HL-60/S4 (cell line): ENCODE data around the gene RHBDD3.
"Not testable (repeated sequence)": the region's sequence is repeated elsewhere in the genome, so short reads cannot be mapped to it uniquely, and the experiment has no call there.

ENCODE experiments used
- in situ Hi-C: fragments of 300-500 bp; cut with MboI; formaldehyde crosslinking; loops from 2 replicates; pipeline ENCODE4 v1.14.3; 2022; ENCODE audit warnings: low sequenced_read_pairs

The RHBDD3 gene

DNA sequence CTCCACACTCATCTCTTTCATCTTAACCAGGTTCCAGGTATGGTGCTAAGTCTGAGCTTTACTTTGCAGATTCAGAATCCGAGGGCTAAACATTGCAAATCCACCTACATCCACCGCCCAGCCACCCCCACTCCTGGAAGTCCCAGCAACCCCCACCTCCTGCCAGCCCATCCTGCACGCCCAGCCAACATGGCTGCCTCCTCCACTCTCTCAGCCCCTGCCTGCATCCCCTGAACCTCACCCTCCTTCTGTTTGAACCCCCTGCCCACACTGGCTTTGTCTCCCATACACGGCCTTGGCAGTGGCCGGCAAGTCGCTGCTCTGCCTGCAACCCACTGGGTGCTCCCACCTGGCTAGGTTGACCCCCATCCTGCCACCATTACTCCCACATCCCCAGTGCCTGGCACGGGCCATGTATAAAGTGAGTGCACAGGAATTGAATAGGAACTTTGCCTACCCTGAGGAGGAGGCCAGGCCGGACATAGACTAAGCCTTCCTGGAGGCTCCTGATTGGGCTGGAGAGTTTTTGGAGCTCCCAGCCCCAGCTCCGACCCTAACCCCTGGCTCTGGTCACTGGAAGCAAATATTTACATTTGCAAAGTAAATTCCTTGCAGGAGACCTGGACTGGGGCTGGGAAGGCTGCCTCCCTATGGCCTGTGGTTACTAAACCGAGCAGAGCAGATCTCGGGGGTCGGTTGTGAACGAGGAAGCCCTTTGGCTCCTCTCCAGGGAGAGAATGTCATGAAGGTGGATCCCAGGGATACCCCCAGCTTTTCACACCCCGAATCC lies 47.7 kb downstream of the RHBDD3 start:
- in situ Hi-C loops = no loop called here

GRCh38 chr22:29219409-29219782 lies 48.4 kb downstream of the RHBDD3 start:
- in situ Hi-C loops = not testable (repeated sequence)

DNA sequence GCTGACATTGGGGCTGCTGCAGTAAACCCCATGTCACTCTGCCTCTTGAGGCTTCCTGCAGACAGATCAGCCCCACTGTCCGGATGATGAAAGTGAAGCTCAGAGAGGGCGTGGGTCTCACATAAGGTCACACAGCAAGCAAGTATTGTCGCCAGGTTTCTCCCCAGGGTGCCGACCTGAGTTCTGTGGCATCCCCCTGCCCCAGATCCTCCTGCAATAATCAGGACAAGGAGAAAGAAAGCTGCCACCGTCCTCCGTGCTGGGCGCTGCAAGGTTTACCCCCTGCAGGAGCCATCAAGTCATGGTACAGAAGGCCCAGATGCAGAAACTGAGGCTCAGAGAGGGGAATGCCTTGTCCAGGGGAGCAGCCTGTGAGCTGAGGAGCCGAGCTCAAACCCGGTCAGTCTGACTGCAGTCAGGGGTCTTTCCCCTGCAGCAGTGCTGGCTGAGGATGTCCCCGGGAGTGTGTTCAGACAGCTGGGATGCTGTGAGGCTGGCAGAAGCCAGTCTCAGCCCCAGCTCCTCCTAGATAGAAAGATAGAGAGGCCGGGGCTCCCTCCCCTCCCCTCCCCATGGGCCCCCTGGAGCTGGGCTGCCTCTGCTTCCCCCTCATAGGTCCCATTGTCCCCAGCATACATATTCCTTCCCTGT lies 48.9 kb downstream of the RHBDD3 start:
- in situ Hi-C loops = no loop called here

DNA sequence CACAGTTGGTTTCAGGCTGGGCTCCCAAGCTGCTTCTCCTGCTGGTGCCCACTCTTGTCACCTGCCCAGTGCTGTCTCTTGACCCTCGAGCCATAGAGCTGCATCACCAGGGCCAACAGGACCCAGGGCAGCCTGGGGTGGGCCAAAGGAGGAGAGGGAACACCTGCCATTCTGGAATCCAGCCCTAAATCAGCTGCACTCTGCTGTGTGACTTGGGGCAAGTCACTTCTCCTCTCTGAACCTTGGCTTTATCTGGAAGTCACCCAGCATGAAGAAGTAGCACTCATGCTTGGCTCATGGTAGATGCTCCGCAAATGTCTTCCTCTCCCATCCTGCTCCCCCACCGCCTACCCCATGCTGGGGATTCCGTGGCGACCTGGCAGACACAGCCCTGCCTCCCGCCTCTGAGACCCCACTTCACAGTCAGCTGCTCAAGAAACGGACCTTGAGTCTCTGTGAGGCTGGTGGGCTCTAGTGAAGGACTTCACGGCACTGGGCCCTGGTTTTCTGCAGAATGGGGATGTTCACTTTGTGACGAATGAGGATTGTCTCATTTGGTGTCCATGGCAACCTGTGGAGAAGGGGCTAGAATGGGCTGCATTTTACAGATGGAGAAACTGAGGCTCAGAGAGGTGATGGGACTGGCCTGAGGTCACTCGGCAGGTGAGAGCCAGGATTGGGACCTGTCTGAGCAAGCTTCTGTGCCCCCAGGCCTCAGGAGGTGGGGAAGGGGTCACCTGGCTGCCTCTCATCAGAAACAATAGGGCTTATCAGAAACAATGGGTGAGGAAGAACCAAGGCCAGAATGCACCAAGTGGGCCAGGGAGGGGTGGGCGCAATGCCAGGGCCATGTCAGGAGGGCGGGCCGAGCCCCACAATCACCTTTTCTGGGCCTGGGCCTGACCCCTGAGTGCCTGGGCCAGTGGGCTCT lies 49.7 kb downstream of the RHBDD3 start:
- in situ Hi-C loops = no loop called here

GRCh38 chr22:29216873-29217666 lies 50.7 kb downstream of the RHBDD3 start:
- in situ Hi-C loops = no loop called here

DNA sequence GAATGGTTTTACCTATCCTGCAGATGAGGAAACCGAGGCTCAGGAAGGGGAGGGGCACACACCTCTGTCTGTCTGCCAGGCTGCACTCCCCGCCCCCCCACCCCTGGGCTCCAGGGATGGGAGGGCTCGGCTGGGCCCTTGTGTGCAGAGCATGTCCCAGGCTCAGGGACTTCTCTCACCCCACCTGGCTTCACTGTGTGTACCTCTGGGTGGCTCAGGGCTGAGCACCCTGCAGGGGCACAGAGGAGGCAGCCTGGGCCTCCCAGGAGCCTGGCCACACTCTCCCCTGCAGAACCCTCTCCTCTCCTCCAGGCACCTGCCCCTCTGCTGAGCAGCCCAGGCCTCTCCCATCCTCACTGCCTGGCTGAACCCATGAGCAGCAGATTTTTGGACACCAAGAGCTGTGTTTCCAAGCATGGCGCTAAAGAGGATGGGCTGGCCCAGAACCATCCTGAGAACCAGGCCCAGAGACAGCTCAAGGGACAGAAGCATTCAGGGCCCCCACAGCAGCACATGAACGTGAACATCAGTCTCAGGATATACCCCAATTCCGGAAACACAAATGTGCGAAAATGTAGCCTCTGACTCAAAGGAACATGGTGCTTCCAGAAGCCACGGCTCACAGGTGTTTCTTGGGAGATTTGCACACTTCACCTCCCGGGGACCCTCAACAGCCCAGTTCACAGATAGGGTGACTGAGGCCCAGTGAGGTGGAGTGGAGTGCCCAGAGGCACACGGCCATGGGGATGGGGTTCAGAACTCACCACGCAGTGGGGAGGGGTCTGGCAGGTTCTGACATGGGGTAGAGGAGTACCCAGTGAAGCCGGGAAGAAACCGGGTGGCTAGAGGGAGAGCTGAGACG lies 51.5 kb downstream of the RHBDD3 start:
- in situ Hi-C loops = no loop called here

DNA sequence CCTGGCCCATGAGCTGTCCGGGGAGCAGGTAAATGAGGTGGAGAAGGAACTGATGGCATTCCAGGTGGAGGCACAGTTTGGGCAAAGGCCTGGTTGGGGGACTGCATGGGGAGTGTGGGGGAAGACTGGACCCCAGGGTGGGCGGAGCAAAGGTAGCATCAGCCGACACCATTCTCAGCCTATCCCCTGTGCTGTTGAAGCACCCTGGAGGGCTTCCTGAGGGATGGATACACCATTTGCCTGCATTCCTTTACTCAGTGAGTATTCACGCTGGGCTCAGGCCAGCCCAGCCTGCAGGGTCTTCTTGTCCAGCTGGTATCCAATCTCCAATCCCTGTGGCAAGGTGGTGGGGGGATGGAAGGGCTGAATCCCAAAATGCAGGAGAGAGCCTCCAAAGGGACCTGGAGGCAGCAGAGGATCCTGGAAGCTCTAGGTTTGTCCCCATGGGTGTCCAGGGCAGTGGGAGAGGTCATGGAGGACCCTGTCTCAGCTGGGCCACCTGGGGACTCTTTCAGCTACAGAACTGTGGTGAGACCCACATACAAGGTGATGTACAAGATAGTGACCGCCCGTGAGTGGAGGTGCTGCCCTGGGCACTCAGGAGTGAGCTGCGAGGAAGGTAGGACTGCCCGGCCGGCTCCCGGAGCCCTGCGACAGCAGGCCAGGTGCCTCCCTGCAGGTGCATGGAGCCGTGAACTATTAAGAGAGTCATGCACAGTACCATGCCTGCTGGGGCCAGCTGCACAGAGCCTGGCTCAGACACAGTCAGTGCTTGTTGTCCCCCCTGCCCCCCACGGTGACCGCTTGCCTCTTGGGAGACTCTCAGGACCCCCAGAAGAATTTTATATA lies 52.5 kb downstream of the RHBDD3 start:
- in situ Hi-C loops = no loop called here

DNA sequence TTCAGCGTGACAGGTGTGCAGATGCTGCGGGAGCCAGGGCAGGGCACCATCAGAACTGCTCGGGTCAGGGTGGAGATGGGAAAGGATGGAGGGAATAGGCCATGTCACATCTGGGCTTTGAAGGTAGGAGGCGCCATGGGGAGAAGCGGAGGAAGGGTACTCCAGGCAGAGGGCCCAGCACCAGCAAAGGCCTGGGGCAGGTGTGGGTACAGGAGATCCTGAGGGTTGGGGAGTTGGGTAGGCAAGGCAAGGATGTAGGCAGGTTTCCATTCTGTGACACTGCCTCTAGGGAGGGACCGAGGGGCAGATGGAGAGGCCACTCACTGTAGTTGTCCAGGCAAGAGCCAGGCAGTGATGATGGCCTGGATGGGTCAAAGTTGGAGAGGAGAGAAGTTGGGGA lies 53.5 kb downstream of the RHBDD3 start:
- in situ Hi-C loops = no loop called here

DNA sequence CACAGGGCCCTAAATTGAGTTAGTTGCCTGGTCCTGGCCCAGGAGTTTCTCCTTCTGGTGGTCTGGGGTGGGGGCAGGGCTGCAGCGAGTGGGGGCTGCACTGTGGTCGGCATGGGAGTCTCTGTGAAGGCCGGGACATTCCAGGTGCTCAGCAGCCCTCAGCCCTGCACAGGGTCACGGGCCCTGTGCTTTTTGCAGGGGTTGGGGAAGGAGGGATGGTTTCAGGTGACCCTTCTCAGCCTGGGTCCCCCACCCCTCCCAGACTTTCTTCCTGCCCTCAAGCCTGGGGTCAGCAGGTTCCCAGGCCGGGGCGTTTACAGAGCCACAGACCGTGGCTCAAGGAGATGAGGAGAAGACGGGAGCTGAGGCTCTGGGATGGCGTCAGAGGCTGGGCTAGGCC lies 54.3 kb downstream of the RHBDD3 start:
- in situ Hi-C loops = no loop called here

- in situ Hi-C loops = no loop called here
Observed at GRCh38 chr22:29212743-29213142, 55.0 kb downstream of the RHBDD3 start.

DNA sequence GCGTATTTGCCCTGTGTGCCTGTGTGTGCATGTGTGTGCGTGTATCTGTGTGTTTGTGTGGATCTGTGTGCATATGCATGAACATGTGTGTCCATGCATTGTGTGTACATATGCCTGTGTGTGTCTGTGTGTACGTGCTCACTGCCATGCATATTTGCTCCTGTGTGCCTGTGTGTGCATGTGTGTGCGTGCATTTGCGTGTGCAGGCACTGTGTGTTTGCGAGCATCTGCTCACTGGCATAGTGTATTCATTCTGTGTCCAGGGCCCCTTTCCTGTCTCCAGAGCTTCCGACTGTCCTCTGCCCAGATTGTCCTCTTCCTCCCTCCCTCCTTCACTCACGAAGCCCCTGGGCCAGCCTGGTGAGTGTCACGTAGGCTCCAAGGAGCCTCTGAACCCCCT lies 56.3 kb downstream of the RHBDD3 start:
- in situ Hi-C loops = no loop called here

- in situ Hi-C loops = no loop called here
Observed at GRCh38 chr22:29211066-29211465, 56.7 kb downstream of the RHBDD3 start.
